Activated CD8-positive, alpha-beta T cell treated with anti-CD3 and anti-CD28 coated beads for 36 hours (primary cell): ENCODE measurements around the gene PRAMEF2. TPM values are rescaled to one million over a fixed set of nuclear protein-coding genes. Genes with fewer than 3 reads are reported as not detected.
"Not testable (repeated sequence)": the region's sequence is repeated elsewhere in the genome, so short reads cannot be mapped to it uniquely, and the experiment has no call there.

Experiments used
- ATAC-seq: fragments of 200-7000 bp; cut with Tn5 transposase; one replicate; pipeline ENCODE4 v1.10.0; 2021; ENCODE audit warnings: mild to moderate bottlenecking, moderate library complexity
- CTCF ChIA-PET: fragments of 350-600 bp; sonication (Branson Sonifier 250); formaldehyde crosslinking; loops from one replicate; lab custom pipeline; 2021; ENCODE audit warnings: antibody characterized with exemption; lab: Charles Lee
- POLR2A ChIA-PET: fragments of 350-600 bp; sonication (Branson Sonifier 250); formaldehyde crosslinking; loops from one replicate; lab custom pipeline; 2021; ENCODE audit warnings: antibody characterized with exemption; lab: Charles Lee
- DNase-seq: peaks from one replicate; pipeline ENCODE4 v3.0.0-alpha.2; 2020
- H3K27ac Mint-ChIP-seq: one replicate; pipeline ENCODE4 v1.8.0; 2021; ENCODE audit warnings: mild to moderate bottlenecking, mixed read lengths
- H3K27me3 Mint-ChIP-seq: one replicate; pipeline ENCODE4 v1.8.0; 2021; ENCODE audit warnings: mixed read lengths
- H3K36me3 Mint-ChIP-seq: one replicate; pipeline ENCODE4 v1.8.0; 2021; ENCODE audit warnings: low read depth, mixed read lengths
- H3K4me1 Mint-ChIP-seq: one replicate; pipeline ENCODE4 v1.8.0; 2021; ENCODE audit warnings: low read depth, mixed read lengths
- H3K4me3 Mint-ChIP-seq: one replicate; pipeline ENCODE4 v1.8.0; 2021; ENCODE audit warnings: mild to moderate bottlenecking, moderate library complexity, mixed read lengths
- H3K9me3 Mint-ChIP-seq: one replicate; pipeline ENCODE4 v1.8.0; 2021; ENCODE audit warnings: mixed read lengths
- intact Hi-C: fragments of 100-400 bp; cut with micrococcal nuclease; formaldehyde crosslinking; loops from one replicate; pipeline ENCODE4 v1.10.0; 2022
- total RNA-seq, 2 experiments: library from RNA; stranded (reverse); gene quantifications; one replicate each; pipeline ENCODE4 v1.2.3, GENCODE V29; 2021
- TF ChIP-seq, protein P1 (sequence below): fragments of 200-600 bp; IDR thresholded peaks from one replicate; pipeline ENCODE4 v1.8.0; 2022; ENCODE audit warnings: antibody characterized with exemption, mild to moderate bottlenecking

Gene PRAMEF2, protein sequence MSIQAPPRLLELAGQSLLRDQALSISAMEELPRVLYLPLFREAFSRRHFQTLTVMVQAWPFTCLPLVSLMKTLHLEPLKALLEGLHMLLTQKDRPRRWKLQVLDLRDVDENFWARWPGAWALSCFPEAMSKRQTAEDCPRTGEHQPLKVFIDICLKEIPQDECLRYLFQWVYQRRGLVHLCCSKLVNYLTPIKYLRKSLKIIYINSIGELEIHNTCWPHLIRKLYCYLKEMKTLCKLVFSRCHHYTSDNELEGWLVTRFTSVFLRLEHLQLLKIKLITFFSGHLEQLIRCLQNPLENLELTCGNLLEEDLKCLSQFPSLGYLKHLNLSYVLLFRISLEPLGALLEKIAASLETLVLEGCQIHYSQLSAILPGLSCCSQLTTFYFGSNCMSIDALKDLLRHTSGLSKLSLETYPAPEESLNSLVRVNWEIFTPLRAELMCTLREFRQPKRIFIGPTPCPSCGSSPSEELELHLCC
- not detected for total RNA-seq

DNA sequence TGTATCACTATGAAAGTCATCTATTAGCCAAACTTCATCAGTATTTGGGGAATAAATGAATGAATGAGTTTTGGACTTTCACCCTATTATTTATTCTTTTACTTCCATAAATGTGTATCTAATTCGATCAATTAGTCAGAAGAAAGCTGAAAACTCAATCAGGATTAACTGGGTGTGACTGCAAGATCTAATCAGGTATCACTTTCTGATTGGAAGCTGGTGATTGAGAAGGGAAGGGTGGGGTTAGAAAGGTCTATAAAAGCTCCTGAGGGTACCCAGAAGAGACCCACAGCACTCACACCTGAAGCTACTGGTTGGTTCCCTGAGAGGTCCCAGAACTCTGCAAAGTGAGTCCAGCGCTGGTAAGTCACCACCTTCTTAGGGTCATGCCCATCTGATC lies at the start of gene PRAMEF2:
Gene PRAMEF2 (plus strand): TSS at position 301 of the 400 bp plus-strand sequence. CDS start 1,924 bp downstream, outside the sequence.
- H3K27ac Mint-ChIP-seq, H3K27me3 Mint-ChIP-seq, H3K4me1 Mint-ChIP-seq, ATAC-seq, DNase-seq, H3K4me3 Mint-ChIP-seq, H3K36me3 Mint-ChIP-seq, H3K9me3 Mint-ChIP-seq, CTCF ChIA-PET, intact Hi-C loops: not testable (repeated sequence)
- POLR2A ChIA-PET, result interaction anchor here (0.7 kb wide), 1 partner anchor 514 kb away, joined by 5 read pairs; no protein-coding TSS in a partner anchor

DNA sequence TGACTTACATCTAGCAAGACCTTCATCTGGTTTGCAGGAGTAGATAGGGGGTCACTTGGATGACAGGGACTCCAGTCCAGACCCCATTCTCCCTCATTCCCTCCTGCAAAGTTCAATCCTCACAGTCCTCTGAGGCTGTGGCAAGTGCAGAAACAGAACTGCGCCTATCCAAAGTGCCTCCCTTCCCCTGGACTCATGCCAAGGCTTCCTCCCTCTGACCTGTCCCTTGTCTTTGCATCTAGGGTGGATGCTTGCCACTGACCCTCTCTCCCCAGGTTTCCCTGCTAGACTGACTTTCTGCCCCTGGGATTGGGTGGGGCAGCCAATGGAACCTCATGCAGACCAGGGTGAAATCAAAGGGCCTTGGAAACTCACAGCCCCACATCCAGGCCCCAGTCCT lies 47.0 kb upstream of the PRAMEF2 start:
- Mint-ChIP-seq H3K9me3 (peaks cover 4% of the 10 kb centered on the region), H3K36me3 (no peaks in the 10 kb centered on the region), H3K4me1 (no peaks in the 10 kb centered on the region), H3K27me3 (peaks cover 9% of the 10 kb centered on the region), H3K4me3 (no peak overlapping the region), H3K27ac (no peak overlapping the region)
- CTCF ChIA-PET, result no interaction called here
- POLR2A ChIA-PET, result no interaction called here
- ATAC-seq (no peak), DNase-seq (no peak)
- TF ChIP-seq, protein P1, sequence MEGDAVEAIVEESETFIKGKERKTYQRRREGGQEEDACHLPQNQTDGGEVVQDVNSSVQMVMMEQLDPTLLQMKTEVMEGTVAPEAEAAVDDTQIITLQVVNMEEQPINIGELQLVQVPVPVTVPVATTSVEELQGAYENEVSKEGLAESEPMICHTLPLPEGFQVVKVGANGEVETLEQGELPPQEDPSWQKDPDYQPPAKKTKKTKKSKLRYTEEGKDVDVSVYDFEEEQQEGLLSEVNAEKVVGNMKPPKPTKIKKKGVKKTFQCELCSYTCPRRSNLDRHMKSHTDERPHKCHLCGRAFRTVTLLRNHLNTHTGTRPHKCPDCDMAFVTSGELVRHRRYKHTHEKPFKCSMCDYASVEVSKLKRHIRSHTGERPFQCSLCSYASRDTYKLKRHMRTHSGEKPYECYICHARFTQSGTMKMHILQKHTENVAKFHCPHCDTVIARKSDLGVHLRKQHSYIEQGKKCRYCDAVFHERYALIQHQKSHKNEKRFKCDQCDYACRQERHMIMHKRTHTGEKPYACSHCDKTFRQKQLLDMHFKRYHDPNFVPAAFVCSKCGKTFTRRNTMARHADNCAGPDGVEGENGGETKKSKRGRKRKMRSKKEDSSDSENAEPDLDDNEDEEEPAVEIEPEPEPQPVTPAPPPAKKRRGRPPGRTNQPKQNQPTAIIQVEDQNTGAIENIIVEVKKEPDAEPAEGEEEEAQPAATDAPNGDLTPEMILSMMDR, result no peak
- intact Hi-C loops, result no loop called here

DNA sequence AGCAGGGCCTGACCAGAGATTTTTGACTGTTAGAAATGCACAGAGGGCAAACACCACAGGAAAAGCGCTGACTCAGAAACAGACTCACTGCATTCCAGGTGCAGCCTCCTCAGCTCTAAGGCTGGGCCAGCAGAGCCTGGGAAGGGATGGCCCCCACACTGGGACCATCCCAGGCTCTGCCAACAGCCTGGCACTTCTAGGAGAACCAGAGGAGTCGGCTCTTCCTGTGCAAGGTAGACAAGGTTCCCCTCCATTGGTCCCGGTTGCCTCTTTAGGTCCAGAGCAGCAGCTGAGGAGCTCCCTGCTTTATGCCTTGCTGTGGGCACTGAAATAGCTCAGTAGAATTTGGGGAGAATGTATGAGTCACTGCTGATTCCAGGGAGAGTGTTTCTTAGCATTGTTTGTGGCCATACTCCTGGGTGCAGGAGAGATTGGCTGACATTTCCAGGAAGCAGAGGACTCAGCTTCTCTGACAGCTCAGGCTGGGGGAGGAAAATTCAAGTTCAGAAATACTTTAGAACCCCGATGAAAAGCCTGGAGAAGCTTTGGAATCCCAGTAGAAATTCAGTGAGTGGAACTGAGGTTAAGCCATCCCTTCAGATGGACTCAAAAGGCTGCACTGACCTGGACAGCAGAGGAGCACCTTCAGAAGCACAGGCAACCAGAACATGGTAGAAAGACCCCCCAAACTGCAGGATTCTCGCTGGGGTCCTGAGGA lies 46.0 kb upstream of the PRAMEF2 start:
- ChIA-PET CTCF (no interaction called here), POLR2A (no interaction called here)
- H3K4me1 Mint-ChIP-seq, result no peaks in the 10 kb centered on the region
- no peaks in the 10 kb centered on the region for H3K36me3 Mint-ChIP-seq
- H3K9me3 Mint-ChIP-seq, result no peaks in the 10 kb centered on the region
- ATAC-seq (no peak), DNase-seq (no peak)
- H3K27me3 Mint-ChIP-seq, result peaks cover 5% of the 10 kb centered on the region
- no peak overlapping the region for H3K4me3 Mint-ChIP-seq
- intact Hi-C loops, result no loop called here
- TF ChIP-seq, protein P1, result no peak
- no peak overlapping the region for H3K27ac Mint-ChIP-seq

DNA sequence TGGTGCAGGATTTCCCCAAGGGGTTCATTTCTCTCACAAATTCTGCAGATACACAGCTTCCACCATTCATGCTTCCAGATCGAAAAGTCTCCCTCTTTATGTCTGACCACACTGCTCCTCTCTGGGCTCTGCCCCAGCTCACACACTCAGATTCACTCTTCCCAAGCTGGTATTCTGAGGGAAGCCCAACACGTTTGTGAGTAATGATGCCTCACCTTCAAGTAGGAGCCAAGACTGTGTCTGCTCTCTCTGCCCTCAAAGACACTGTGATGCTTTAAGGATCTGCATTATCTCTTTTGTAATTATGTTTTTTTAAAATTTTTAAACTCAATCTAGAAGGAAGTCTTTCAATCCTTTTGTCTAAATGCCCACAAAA lies 45.5 kb upstream of the PRAMEF2 start:
- intact Hi-C loops, result no loop called here
- H3K36me3 Mint-ChIP-seq, result no peaks in the 10 kb centered on the region
- ChIA-PET CTCF (no interaction called here), POLR2A (no interaction called here)
- no peak overlapping the region for H3K4me3 Mint-ChIP-seq
- no peaks in the 10 kb centered on the region for H3K4me1 Mint-ChIP-seq
- H3K27me3 Mint-ChIP-seq, result peaks cover 5% of the 10 kb centered on the region
- H3K9me3 Mint-ChIP-seq, result no peaks in the 10 kb centered on the region
- DNase-seq (no peak), ATAC-seq (no peak)
- TF ChIP-seq, protein P1, result no peak
- no peak overlapping the region for H3K27ac Mint-ChIP-seq

DNA sequence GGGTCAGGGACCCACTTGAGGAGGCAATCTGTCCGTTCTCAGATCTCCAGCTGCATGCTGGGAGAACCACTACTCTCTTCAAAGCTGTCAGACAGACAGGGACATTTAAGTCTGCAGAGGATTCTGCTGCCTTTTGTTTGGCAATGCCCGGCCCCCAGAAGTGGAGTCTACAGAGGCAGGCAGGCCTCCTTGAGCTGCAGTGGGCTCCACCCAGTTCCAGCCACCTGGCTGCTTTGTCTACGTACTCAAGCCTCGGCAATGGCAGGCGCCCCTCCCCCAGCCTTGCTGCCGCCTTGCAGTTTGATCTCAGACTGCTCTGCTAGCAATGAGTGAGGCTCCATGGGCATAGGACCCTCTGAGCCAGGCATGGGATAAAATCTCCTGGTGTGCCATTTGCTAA lies 37.8 kb upstream of the PRAMEF2 start:
- H3K4me1 Mint-ChIP-seq, DNase-seq, CTCF ChIA-PET, POLR2A ChIA-PET, H3K9me3 Mint-ChIP-seq, intact Hi-C loops, H3K36me3 Mint-ChIP-seq, H3K4me3 Mint-ChIP-seq, H3K27ac Mint-ChIP-seq, ATAC-seq: not testable (repeated sequence)
- peaks cover 21% of the 10 kb centered on the region for H3K27me3 Mint-ChIP-seq

DNA sequence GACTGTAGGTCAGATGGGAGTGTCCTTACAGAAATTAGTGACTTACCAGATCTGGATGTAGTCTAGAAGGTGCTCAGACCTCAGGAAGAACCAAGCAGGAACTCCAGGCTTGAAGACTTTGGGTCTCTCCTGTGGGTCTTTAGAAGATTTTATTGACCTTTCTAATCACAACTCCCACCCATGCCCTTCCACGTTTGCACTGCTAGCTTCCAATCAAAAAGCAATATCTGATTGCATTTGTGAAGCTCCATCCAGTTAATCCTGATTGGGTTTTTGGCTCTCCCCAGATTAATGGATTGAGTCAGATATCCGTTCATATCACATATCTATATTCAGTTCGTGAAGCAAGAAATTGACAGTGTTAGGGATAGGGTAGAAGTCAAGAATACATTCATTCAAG lies 25.6 kb upstream of the PRAMEF2 start, which contains the start of gene PRAMEF11:
Gene PRAMEF11 (minus strand): TSS at position 101 of the 400 bp plus-strand sequence. CDS start 2,621 bp downstream, outside the sequence.
- H3K9me3 Mint-ChIP-seq, POLR2A ChIA-PET, H3K36me3 Mint-ChIP-seq, ATAC-seq, H3K4me1 Mint-ChIP-seq, H3K4me3 Mint-ChIP-seq, H3K27me3 Mint-ChIP-seq, CTCF ChIA-PET, intact Hi-C loops, DNase-seq, H3K27ac Mint-ChIP-seq: not testable (repeated sequence)

DNA sequence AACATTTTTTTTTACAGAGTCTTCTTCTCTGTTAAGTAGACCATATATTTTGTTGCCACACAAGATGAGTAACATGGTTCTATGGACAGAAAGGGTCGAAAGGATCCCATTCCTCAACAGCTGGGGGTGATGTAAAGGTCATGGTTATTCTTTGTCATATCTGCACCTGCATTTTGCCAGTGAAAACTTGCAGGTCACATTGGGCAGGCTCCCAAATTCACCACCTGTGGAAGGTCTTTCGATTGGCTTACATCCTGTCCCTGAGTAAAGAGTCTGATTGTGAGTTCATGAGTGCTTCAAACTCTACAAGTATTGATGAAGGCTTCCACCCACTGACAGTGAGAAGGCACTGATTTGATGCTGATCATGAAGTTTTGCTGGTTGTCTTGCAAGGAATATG lies 23.6 kb upstream of the PRAMEF2 start:
- ATAC-seq, intact Hi-C loops, H3K27me3 Mint-ChIP-seq, H3K9me3 Mint-ChIP-seq, H3K4me3 Mint-ChIP-seq, DNase-seq, H3K27ac Mint-ChIP-seq, H3K36me3 Mint-ChIP-seq, CTCF ChIA-PET, POLR2A ChIA-PET, H3K4me1 Mint-ChIP-seq: not testable (repeated sequence)

DNA sequence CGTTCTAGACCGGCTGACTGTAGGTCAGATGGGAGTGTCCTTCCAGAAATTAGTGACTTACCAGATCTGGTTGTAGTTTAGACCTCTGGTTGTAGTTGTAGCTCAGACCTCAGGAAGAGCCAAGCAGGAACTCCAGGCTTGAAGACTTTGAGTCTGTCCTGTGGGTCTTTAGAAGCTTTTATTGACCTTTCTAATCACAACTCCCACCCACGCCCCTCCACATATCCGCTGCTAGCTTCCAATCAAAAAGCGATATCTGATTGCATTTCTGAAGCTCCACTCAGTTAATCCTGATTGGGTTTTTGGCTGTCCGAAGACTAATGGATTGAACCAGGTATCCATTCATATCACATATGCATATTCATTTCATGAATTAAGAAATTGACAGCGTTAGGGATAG lies 8.3 kb upstream of the PRAMEF2 start, which contains the start of gene HNRNPCL1:
Gene HNRNPCL1 (minus strand): TSS at position 101 of the 400 bp plus-strand sequence. CDS start 431 bp downstream, outside the sequence.
- H3K36me3 Mint-ChIP-seq, H3K4me3 Mint-ChIP-seq, intact Hi-C loops, POLR2A ChIA-PET, H3K27me3 Mint-ChIP-seq, H3K9me3 Mint-ChIP-seq, H3K4me1 Mint-ChIP-seq, H3K27ac Mint-ChIP-seq, CTCF ChIA-PET, ATAC-seq, DNase-seq: not testable (repeated sequence)
